Astrocyte of the hippocampus (primary cell): ENCODE results near the gene COX7A2.

ENCODE experiments used
- DNase-seq: peaks from one replicate; pipeline ENCODE4 v3.0.0; 2011; ENCODE audit warnings: low read depth, low spot score

The COX7A2 gene

GRCh38 chr6:75201901-75202672, 41.5 kb downstream of the COX7A2 start:
- DNase-seq, result peak; percentile 60

DNA sequence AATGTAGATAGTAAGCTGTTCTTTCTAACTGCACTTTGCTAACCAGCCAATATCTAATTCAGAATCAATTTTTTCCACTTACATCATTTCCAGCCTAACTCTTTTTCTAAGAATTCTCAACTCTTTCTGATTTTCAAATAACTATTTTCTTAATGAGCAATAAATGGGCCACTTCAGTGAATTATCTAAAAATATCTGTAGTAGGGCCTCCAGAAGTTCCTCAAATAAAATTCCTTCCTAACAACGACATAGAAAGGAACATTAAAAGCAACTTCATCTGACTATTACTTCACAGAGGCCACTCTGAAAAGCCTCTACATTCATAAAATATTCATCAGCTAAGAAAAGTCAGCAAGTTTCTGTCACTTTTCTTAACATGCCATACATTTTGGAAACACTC, 42.6 kb downstream of the COX7A2 start:
- no peak for DNase-seq

DNA sequence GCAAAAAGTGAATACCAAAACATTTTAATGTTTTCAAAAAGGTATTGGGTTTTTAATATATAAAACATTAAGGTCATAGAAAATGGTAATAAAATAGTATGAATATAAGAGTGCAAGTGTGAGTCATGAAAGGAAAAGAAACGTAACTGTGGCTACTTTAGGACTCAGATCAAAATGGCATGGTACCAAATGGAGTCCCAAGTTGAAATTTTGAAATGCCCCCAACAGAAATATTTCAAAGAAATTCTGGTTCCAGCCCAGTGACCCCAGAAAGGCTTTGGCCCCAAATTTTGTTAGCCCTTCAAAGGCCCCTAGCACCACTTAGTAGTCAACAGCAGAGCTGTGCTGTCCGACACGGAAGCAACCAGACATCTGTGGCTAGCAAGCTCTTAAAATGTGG, 43.7 kb downstream of the COX7A2 start:
- no peak for DNase-seq

- DNase-seq, result no peak
Measured at GRCh38 chr6:75196081-75196687, 47.4 kb downstream of the COX7A2 start.

GRCh38 chr6:75188221-75188925, 55.2 kb downstream of the COX7A2 start:
- DNase-seq, result no peak
